K562 (cell line): Measurements from ENCODE around the gene OR5T2. TPM values are rescaled to one million over a fixed set of nuclear protein-coding genes. Genes with fewer than 3 reads are reported as not detected.

Source experiments
- ATAC-seq: fragments of 200-7000 bp; cut with Tn5 transposase; 3 replicates; pipeline ENCODE4 v1.9.1; 2020; ENCODE audit warnings: moderate library complexity
- BruUV-seq: library from RNA; stranded (reverse); fragments of 400-500 nt; replicated peaks from 2 replicates; lab custom pipeline; 2021; lab: Mats Ljungman, UMichigan
- CTCF ChIA-PET: fragments of 300-600 bp; formaldehyde crosslinking; extraction: SDS; loops from one replicate; lab custom pipeline; 2021; ENCODE audit warnings: low intra/inter-chr PET ratio; lab: Yijun Ruan, JAX
- POLR2A ChIA-PET: fragments of 300-600, 350-650 bp; sonication (Branson Sonifier 250); formaldehyde crosslinking; extraction: SDS; loops from one replicate; lab custom pipeline; 2021; ENCODE audit warnings: antibody characterized with exemption, inconsistent platforms; lab: Yijun Ruan, JAX
- DNase-seq, 4 experiments: peaks; one replicate each; pipeline versions ENCODE4 v3.0.0 to v3.0.0-alpha.2; 2011 to 2018; ENCODE audit warnings: low spot score in 3 of 4, mixed read lengths in 3 of 4; ENCODE audit errors: extremely low read depth in 1 of 4
- FAIRE-seq: peaks from 2 replicates; lab custom pipeline; 2011; peaks lifted over from hg19 to GRCh38; lab: Jason Lieb, UNC
- H2AFZ ChIP-seq: 2 replicates; pipeline ENCODE4 v1.6.0; 2011; ENCODE audit warnings: low read depth, low read length, control low read depth, inconsistent platforms
- H3K27ac ChIP-seq: fragments of 200-600 bp; 3 replicates; pipeline ENCODE4 v1.8.0; 2011; ENCODE audit warnings: low read depth, mild to moderate bottlenecking, control low read depth, inconsistent platforms, low read length, moderate library complexity, mixed read lengths; ENCODE audit errors: extremely low read depth
- H3K27me3 ChIP-seq, 2 experiments: fragments of 300-600 bp in 1 of 2; 2 replicates in 1 of 2; 3 replicates in 1 of 2; pipeline versions ENCODE4 v1.6.0 to v1.8.0; 2011; ENCODE audit warnings: inconsistent platforms in 2 of 2, low read length in 2 of 2, mild to moderate bottlenecking in 1 of 2, mixed read lengths in 1 of 2, moderate library complexity in 1 of 2; ENCODE audit not compliant: control insufficient read depth in 2 of 2, insufficient read depth in 2 of 2
- H3K36me3 ChIP-seq: fragments of 300-600 bp; 3 replicates; pipeline ENCODE4 v1.8.0; 2011; ENCODE audit warnings: mild to moderate bottlenecking, low read length, inconsistent platforms; ENCODE audit not compliant: control insufficient read depth, insufficient read depth
- H3K4me1 ChIP-seq, 2 experiments: fragments of 200-600 bp in 1 of 2; replicated peaks in 1 of 2; 2 replicates in 1 of 2; 3 replicates in 1 of 2; pipeline versions ENCODE4 v1.5.1 to v1.8.0; 2011; ENCODE audit warnings: inconsistent platforms in 2 of 2, low read length in 2 of 2, mild to moderate bottlenecking in 1 of 2, mixed read lengths in 1 of 2, moderate library complexity in 1 of 2; ENCODE audit not compliant: control insufficient read depth in 2 of 2, insufficient read depth in 2 of 2
- H3K4me2 ChIP-seq: 2 replicates; pipeline ENCODE4 v1.6.1; 2011; ENCODE audit warnings: low read length, control low read depth, inconsistent platforms, mixed read lengths; ENCODE audit not compliant: insufficient read depth
- H3K4me3 ChIP-seq: fragments of 200-600 bp; sonication (generic), shearing (Covaris generic); 2 replicates; pipeline ENCODE4 v1.5.1; 2016; ENCODE audit warnings: control low read depth, inconsistent platforms
- H3K79me2 ChIP-seq: fragments of 200-600 bp; 3 replicates; pipeline ENCODE4 v1.8.0; 2011; ENCODE audit warnings: low read length, inconsistent platforms; ENCODE audit not compliant: control insufficient read depth, insufficient read depth
- H3K9ac ChIP-seq, 2 experiments: 2 replicates each; pipeline versions ENCODE4 v1.6.0 to v1.6.1; 2011; ENCODE audit warnings: low read depth in 2 of 2, low read length in 2 of 2, control low read depth in 1 of 2, inconsistent platforms in 1 of 2, mild to moderate bottlenecking in 1 of 2, mixed read lengths in 1 of 2; ENCODE audit not compliant: insufficient read depth in 1 of 2
- H3K9me1 ChIP-seq: one replicate; pipeline ENCODE4 v1.6.0; 2011; ENCODE audit warnings: inconsistent platforms, mild to moderate bottlenecking, low read length, moderate library complexity; ENCODE audit not compliant: control insufficient read depth, insufficient read depth
- H3K9me3 ChIP-seq: replicated peaks from 2 replicates; pipeline ENCODE4 v1.5.1; 2011; ENCODE audit warnings: low read depth, low read length, inconsistent platforms; ENCODE audit not compliant: control insufficient read depth, insufficient read depth
- H4K20me1 ChIP-seq: replicated peaks from 2 replicates; pipeline ENCODE4 v1.6.1; 2011; ENCODE audit warnings: low read length, inconsistent platforms, mixed read lengths; ENCODE audit not compliant: control insufficient read depth, insufficient read depth
- EP300 ChIP-seq: IDR thresholded peaks from 2 replicates; pipeline ENCODE4 v1.6.1; 2012; ENCODE audit warnings: low read length, improper control_type of control experiment
- ILK ChIP-seq: fragments of 450-650 bp; IDR thresholded peaks from 2 replicates; pipeline ENCODE4 v1.6.1; 2016; ENCODE audit warnings: missing genetic modification characterization, low read depth, mild to moderate bottlenecking, missing compliant biosample characterization, moderate library complexity, borderline replicate concordance
- JUND ChIP-seq, 2 experiments: IDR thresholded peaks; 2 replicates in 1 of 2; 3 replicates in 1 of 2; pipeline ENCODE4 v1.6.1; 2011; ENCODE audit warnings: borderline replicate concordance in 2 of 2, low read depth in 2 of 2, low read length in 2 of 2, improper control_type of control experiment in 1 of 2, missing biosample characterization in 1 of 2, missing genetic modification characterization in 1 of 2, missing genetic modification reagents in 1 of 2
- KAT8 ChIP-seq: fragments of 450-650 bp; IDR thresholded peaks from 2 replicates; pipeline ENCODE4 v1.6.1; 2016; ENCODE audit warnings: low read depth, mild to moderate bottlenecking
- NFE2 ChIP-seq: IDR thresholded peaks from 2 replicates; pipeline ENCODE4 v1.6.1; 2014; ENCODE audit warnings: antibody characterized with exemption, low read depth
- PTRF ChIP-seq: fragments of 450-650 bp; IDR thresholded peaks from 2 replicates; pipeline ENCODE4 v1.6.1; 2016; ENCODE audit warnings: mild to moderate bottlenecking, missing genetic modification characterization, missing compliant biosample characterization
- SMAD1 ChIP-seq: fragments of 150-350 bp; IDR thresholded peaks from 2 replicates; pipeline ENCODE4 v1.6.1; 2014; ENCODE audit warnings: low read length, low read depth; ENCODE audit not compliant: partially characterized antibody
- ZNF589 ChIP-seq: fragments of 200-800 bp; sonication (Bioruptor generic); IDR thresholded peaks from 2 replicates; pipeline ENCODE4 v1.6.1; 2016; ENCODE audit warnings: low read depth, missing genetic modification characterization, missing compliant biosample characterization
- WGBS: fragments of 100-300 bp; shearing (Covaris generic); methylation state at CpG from one replicate; pipeline ENCODE4 v1.1.6; 2016; ENCODE audit warnings: low coverage, mixed read lengths; ENCODE audit not compliant: insufficient coverage; ENCODE audit errors: missing lambda C conversion rate; 5-methylcytosine and 5-hydroxymethylcytosine counted together
- in situ Hi-C: fragments of 300-500 bp; cut with MboI; formaldehyde crosslinking; loops from 4 replicates; pipeline ENCODE4 v1.15.0; 2018; ENCODE audit warnings: inconsistent platforms, mixed read lengths
- intact Hi-C: fragments of 100-400 bp; cut with micrococcal nuclease; formaldehyde crosslinking; loops from 2 replicates; pipeline ENCODE4 v1.14.2; 2022
- polyA plus RNA-seq, 8 experiments: library from polyadenylated mRNA; depleted of rRNA in 4 of 8; stranded (reverse) in 5 of 8; unstranded in 3 of 8; fragments of >200 nt; fragmentation: Nextera tagmentation in 2 of 8; fragmentation: Illumina TruSeq in 1 of 8; extraction: Ambion mirVana in 2 of 8; extraction: Trizol in 1 of 8; gene quantifications; 2 replicates each; pipeline versions ENCODE4 v1.2.1 to v1.2.3, GENCODE V29; 2011 to 2014; ENCODE audit warnings: inconsistent platforms in 1 of 8, missing spikeins in 1 of 8
- total RNA-seq, 7 experiments: library from RNA; depleted of rRNA in 6 of 7; stranded (reverse); fragments of >200 nt in 6 of 7; fragmentation: Illumina TruSeq in 2 of 7; extraction: Trizol in 2 of 7; gene quantifications; 2 replicates each; pipeline versions ENCODE4 v1.2.1 to v1.2.3, GENCODE V29; 2011 to 2021; ENCODE audit warnings: low replicate concordance in 1 of 7
- TF ChIP-seq, protein P1 (sequence below), 3 experiments: fragments of 200-800 bp in 1 of 3; fragments of 250-450 bp in 1 of 3; fragments of 450-650 bp in 1 of 3; sonication (Bioruptor Pico) in 1 of 3; sonication (Bioruptor generic) in 1 of 3; formaldehyde crosslinking in 1 of 3; IDR thresholded peaks; 2 replicates each; pipeline versions ENCODE4 v1.6.1 to v1.8.0; 2016 to 2022; ENCODE audit warnings: mild to moderate bottlenecking in 2 of 3, missing genetic modification characterization in 2 of 3, missing compliant biosample characterization in 1 of 3, moderate library complexity in 1 of 3
- TF ChIP-seq, protein P2 (sequence below): fragments of 450-650 bp; IDR thresholded peaks from 2 replicates; pipeline ENCODE4 v1.6.1; 2017; ENCODE audit warnings: mild to moderate bottlenecking, moderate library complexity
- TF ChIP-seq, protein P3 (sequence below): sonication (generic); formaldehyde crosslinking; IDR thresholded peaks from 2 replicates; pipeline ENCODE4 v1.9.0; 2022; ENCODE audit warnings: mild to moderate bottlenecking, missing genetic modification reagents
- TF ChIP-seq, protein P4 (sequence below): sonication (generic); formaldehyde crosslinking; IDR thresholded peaks from 2 replicates; pipeline ENCODE4 v1.8.0; 2022; ENCODE audit warnings: mild to moderate bottlenecking, missing genetic modification reagents

The OR5T2 gene
- total and polyA plus RNA-seq, 9 of the 15 experiments (the other 6 are each of a cell fraction or from before 2014, with no cell fraction given): not detected

DNA sequence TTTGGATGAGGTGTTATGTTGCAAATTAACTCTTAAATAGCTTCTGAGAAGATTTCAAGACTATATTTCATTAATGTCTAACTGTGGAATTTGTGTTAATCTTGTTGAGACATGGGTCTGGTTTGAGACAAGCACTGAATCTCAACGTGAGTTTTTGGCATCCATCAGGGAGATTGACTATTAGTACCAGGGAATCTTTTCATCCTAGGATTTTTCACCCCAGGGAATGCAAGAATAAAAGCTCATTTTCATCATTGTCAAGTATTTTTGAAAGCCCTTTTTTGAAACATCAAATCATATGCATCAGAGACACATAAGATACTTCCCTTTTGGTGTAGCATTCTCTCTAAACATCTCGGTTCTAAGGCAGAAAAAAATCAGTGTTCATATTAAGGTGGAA, 19.5 kb downstream of the OR5T2 start:
- 2% methylated on average over 2 of the region's 2 CpGs for WGBS
- ATAC-seq: no peak
- FAIRE-seq: no peak
- Histone ChIP-seq H3K4me3 (no peak overlapping the region), H3K4me1 (no peaks in the 10 kb centered on the region), H3K9me1 (no peaks in the 10 kb centered on the region), H2AFZ (no peak overlapping the region), H3K27ac (no peak overlapping the region), H3K27me3 (no peaks in the 10 kb centered on the region), H3K9ac (no peak overlapping the region), H3K4me2 (no peak overlapping the region), H3K36me3 (no peaks in the 10 kb centered on the region), H3K79me2 (no peaks in the 10 kb centered on the region), H4K20me1 (no peaks in the 10 kb centered on the region), H3K9me3 (no peaks in the 10 kb centered on the region; the same call in 1 of the 2 replicates)
- intact Hi-C loops: no loop called here
- CTCF ChIA-PET: no interaction called here
- no TSS peak for BruUV-seq
- no peak for DNase-seq
- in situ Hi-C loops: no loop called here
- POLR2A ChIA-PET: no interaction called here
- TF ChIP-seq JUND (IDR thresholded peaks at IDR 0.05; ENCODE audit: borderline replicate concordance, low read depth, low read length) (no peak), JUND (tag; IDR thresholded peaks at IDR 0.05; ENCODE audit: borderline replicate concordance, low read depth, low read length) (no peak), ZNF589 (CRISPR knock-in tag) (no peak), SMAD1 (no peak), KAT8 (no peak), EP300 (no peak), NFE2 (no peak), PTRF (tag) (no peak), ILK (tag) (no peak)
- TF ChIP-seq, protein P1, sequence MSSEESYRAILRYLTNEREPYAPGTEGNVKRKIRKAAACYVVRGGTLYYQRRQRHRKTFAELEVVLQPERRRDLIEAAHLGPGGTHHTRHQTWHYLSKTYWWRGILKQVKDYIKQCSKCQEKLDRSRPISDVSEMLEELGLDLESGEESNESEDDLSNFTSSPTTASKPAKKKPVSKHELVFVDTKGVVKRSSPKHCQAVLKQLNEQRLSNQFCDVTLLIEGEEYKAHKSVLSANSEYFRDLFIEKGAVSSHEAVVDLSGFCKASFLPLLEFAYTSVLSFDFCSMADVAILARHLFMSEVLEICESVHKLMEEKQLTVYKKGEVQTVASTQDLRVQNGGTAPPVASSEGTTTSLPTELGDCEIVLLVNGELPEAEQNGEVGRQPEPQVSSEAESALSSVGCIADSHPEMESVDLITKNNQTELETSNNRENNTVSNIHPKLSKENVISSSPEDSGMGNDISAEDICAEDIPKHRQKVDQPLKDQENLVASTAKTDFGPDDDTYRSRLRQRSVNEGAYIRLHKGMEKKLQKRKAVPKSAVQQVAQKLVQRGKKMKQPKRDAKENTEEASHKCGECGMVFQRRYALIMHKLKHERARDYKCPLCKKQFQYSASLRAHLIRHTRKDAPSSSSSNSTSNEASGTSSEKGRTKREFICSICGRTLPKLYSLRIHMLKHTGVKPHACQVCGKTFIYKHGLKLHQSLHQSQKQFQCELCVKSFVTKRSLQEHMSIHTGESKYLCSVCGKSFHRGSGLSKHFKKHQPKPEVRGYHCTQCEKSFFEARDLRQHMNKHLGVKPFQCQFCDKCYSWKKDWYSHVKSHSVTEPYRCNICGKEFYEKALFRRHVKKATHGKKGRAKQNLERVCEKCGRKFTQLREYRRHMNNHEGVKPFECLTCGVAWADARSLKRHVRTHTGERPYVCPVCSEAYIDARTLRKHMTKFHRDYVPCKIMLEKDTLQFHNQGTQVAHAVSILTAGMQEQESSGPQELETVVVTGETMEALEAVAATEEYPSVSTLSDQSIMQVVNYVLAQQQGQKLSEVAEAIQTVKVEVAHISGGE (CRISPR knock-in tag; IDR thresholded peaks at IDR 0.05): no peak
- TF ChIP-seq, protein P2, sequence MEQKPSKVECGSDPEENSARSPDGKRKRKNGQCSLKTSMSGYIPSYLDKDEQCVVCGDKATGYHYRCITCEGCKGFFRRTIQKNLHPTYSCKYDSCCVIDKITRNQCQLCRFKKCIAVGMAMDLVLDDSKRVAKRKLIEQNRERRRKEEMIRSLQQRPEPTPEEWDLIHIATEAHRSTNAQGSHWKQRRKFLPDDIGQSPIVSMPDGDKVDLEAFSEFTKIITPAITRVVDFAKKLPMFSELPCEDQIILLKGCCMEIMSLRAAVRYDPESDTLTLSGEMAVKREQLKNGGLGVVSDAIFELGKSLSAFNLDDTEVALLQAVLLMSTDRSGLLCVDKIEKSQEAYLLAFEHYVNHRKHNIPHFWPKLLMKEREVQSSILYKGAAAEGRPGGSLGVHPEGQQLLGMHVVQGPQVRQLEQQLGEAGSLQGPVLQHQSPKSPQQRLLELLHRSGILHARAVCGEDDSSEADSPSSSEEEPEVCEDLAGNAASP: no peak
- TF ChIP-seq, protein P3, sequence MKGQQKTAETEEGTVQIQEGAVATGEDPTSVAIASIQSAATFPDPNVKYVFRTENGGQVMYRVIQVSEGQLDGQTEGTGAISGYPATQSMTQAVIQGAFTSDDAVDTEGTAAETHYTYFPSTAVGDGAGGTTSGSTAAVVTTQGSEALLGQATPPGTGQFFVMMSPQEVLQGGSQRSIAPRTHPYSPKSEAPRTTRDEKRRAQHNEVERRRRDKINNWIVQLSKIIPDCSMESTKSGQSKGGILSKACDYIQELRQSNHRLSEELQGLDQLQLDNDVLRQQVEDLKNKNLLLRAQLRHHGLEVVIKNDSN (CRISPR knock-in tag): no peak
- TF ChIP-seq, protein P4, sequence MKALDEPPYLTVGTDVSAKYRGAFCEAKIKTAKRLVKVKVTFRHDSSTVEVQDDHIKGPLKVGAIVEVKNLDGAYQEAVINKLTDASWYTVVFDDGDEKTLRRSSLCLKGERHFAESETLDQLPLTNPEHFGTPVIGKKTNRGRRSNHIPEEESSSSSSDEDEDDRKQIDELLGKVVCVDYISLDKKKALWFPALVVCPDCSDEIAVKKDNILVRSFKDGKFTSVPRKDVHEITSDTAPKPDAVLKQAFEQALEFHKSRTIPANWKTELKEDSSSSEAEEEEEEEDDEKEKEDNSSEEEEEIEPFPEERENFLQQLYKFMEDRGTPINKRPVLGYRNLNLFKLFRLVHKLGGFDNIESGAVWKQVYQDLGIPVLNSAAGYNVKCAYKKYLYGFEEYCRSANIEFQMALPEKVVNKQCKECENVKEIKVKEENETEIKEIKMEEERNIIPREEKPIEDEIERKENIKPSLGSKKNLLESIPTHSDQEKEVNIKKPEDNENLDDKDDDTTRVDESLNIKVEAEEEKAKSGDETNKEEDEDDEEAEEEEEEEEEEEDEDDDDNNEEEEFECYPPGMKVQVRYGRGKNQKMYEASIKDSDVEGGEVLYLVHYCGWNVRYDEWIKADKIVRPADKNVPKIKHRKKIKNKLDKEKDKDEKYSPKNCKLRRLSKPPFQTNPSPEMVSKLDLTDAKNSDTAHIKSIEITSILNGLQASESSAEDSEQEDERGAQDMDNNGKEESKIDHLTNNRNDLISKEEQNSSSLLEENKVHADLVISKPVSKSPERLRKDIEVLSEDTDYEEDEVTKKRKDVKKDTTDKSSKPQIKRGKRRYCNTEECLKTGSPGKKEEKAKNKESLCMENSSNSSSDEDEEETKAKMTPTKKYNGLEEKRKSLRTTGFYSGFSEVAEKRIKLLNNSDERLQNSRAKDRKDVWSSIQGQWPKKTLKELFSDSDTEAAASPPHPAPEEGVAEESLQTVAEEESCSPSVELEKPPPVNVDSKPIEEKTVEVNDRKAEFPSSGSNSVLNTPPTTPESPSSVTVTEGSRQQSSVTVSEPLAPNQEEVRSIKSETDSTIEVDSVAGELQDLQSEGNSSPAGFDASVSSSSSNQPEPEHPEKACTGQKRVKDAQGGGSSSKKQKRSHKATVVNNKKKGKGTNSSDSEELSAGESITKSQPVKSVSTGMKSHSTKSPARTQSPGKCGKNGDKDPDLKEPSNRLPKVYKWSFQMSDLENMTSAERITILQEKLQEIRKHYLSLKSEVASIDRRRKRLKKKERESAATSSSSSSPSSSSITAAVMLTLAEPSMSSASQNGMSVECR (CRISPR knock-in tag): no peak
